ENCODE results near the gene HOXD3. TPM values are rescaled to one million over a fixed set of nuclear protein-coding genes. Genes with fewer than 3 reads are reported as not detected.
A peak's percentile ranks its signal among the peaks of the same experiment; 100 is the strongest.

Gene HOXD3
- total RNA-seq, 1 donor, result 1.1 TPM

DNA sequence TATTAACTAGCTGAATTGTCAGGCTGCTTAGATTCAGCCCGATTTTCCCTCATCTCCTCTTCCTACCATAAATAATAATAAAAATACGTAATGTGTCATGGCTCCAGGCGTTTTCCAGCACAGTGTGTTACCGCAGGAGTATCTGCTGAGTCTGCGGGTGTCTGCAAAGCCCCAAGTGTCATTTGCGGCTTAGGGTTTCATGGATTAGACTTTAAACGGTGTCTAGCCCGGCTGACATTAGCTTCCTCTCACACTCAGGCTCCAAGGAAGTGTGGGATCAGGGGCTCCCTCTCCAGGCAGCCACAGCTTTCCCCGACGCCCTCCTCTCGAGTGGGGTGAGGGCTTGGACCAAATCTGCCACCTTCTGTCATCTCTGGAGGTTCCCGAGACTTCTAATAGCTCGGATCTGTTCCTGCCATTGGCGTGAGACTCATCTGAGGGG lies 17.3 kb downstream of the HOXD3 start:
- Histone ChIP-seq H3K27me3 (ENCODE audit: insufficient read depth, low read length) (peaks cover 64% of the 10 kb centered on the region), H3K27ac (ENCODE audit: low read depth, low read length) (no peak overlapping the region), H3K9me3 (ENCODE audit: low read depth, low read length) (no peaks in the 10 kb centered on the region), H2AFZ (ENCODE audit: low read length) (peak overlapping the region; percentile 25), H3K79me2 (ENCODE audit: insufficient read depth, low read length) (no peaks in the 10 kb centered on the region), H3K36me3 (ENCODE audit: insufficient read depth, low read length) (no peaks in the 10 kb centered on the region), H3K4me1 (ENCODE audit: insufficient read depth, low read length) (peaks cover 9% of the 10 kb centered on the region), H3K4me3 (ENCODE audit: insufficient read depth, low read length) (peak overlapping the region; percentile 19), H3K4me2 (ENCODE audit: insufficient read depth, low read length) (peak overlapping the region; percentile 60), H4K20me1 (ENCODE audit: insufficient read depth, low read length) (no peaks in the 10 kb centered on the region)
- TF ChIP-seq, protein P1, sequence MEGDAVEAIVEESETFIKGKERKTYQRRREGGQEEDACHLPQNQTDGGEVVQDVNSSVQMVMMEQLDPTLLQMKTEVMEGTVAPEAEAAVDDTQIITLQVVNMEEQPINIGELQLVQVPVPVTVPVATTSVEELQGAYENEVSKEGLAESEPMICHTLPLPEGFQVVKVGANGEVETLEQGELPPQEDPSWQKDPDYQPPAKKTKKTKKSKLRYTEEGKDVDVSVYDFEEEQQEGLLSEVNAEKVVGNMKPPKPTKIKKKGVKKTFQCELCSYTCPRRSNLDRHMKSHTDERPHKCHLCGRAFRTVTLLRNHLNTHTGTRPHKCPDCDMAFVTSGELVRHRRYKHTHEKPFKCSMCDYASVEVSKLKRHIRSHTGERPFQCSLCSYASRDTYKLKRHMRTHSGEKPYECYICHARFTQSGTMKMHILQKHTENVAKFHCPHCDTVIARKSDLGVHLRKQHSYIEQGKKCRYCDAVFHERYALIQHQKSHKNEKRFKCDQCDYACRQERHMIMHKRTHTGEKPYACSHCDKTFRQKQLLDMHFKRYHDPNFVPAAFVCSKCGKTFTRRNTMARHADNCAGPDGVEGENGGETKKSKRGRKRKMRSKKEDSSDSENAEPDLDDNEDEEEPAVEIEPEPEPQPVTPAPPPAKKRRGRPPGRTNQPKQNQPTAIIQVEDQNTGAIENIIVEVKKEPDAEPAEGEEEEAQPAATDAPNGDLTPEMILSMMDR (IDR thresholded peaks at IDR 0.05; ENCODE audit: extremely low read depth, low read depth, low read length), result no peak
- DNase-seq (ENCODE audit: insufficient read length, low spot score, missing footprints), result peak; percentile 84

DNA sequence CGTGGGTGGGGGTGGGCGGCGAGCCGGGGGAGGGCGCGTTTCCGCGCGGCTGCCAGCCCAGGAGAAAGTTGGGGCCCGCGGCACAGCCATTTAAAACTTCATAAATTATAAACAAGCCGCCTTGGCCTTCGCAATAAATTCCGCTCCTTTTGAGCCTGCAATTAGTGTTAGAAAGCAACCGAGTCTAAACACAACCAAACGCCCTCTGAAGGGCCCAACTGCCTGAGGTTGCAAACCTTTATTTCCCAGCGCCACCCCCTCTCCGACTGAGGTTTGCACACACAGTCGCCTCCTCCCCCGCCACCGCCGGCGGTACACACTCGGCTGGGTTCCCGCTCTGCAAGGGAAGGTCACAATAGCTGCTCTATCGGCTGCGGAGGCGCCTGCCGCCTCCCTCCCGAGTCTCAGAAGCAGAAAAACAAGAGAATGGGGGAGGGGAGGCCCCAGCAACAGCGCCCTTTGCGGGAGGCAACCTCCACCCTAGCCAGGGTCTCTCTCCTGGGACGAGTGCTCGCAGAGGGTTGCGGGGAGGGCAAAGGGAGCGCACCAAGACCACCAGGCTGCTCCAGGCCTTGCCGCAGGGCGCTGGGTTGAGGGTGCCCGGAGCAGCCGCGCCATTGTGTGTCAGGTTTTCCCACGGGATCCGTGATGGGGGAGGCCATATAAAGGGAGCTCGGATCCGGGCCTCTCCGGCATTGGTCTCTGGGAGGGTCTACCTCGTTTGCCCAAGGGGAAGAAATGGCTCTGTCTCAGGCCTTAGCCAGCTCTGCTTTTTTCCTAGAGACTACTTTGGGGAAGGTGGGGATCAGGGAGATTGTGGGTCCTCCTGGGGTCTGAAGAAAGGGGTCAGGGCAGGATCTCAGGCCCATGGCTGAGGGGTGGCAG lies 18.0 kb downstream of the HOXD3 start:
- H3K27me3 ChIP-seq (ENCODE audit: insufficient read depth, low read length), result peaks cover 70% of the 10 kb centered on the region
- no peak overlapping the region for H3K4me2 ChIP-seq (ENCODE audit: insufficient read depth, low read length)
- no peaks in the 10 kb centered on the region for H3K9me3 ChIP-seq (ENCODE audit: low read depth, low read length)
- no peaks in the 10 kb centered on the region for H4K20me1 ChIP-seq (ENCODE audit: insufficient read depth, low read length)
- peaks cover 9% of the 10 kb centered on the region for H3K4me1 ChIP-seq (ENCODE audit: insufficient read depth, low read length)
- TF ChIP-seq, protein P1 (IDR thresholded peaks at IDR 0.05; ENCODE audit: extremely low read depth, low read depth, low read length), result no peak
- peak; percentile 54 for DNase-seq (ENCODE audit: insufficient read length, low spot score, missing footprints)
- peak overlapping the region; percentile 19 for H3K4me3 ChIP-seq (ENCODE audit: insufficient read depth, low read length)
- H3K27ac ChIP-seq (ENCODE audit: low read depth, low read length), result no peak overlapping the region
- H2AFZ ChIP-seq (ENCODE audit: low read length), result no peak overlapping the region
- H3K79me2 ChIP-seq (ENCODE audit: insufficient read depth, low read length), result no peaks in the 10 kb centered on the region
- no peaks in the 10 kb centered on the region for H3K36me3 ChIP-seq (ENCODE audit: insufficient read depth, low read length)

DNA sequence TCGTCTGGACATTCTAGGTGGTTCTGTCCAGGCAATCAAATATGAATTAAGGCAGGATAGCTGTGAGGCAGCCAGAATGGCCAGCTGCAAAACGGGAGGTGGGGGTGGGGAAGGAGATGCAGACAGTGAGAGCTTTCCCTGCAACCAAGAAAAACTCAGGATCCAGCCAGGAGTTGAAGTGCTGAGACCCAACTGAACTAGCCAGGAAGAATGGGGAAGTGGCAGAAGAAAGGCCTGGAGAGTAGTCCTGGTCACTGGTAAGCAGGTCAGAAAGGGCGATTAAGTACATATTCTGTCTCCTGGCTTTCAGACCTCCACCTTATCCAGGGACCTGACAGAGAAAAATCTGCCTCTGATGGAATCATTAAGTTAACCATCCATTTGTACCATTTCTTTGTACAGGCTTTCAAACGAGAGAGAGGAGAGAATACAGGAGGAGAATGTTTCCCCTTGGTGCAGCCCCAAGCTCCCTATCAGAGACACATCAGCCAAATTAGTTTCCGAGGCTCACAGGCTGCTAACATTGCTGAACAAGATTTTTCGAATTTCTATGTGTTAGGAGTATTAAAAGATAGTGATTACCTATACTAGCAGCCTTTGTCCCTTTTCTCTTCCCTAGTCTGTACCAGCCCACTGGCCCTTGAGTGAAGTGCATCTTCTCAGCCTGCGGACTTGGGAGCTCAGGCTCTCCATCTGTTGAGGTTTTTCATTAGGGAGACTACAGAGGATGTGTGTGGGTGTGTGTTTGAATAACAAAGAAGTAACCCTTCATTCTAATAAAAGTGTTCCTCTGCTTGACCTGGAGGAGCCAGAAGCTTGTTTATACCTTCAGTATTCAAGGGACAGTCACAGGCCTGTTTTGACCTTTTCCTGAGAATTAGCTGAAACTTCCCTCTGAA lies 18.9 kb downstream of the HOXD3 start:
- DNase-seq (ENCODE audit: insufficient read length, low spot score, missing footprints), result peak; percentile 53
- peaks cover 78% of the 10 kb centered on the region for H3K27me3 ChIP-seq (ENCODE audit: insufficient read depth, low read length)
- no peak overlapping the region for H3K4me3 ChIP-seq (ENCODE audit: insufficient read depth, low read length)

More for the DNA sequence above, 18.9 kb downstream of the HOXD3 start:
- Histone ChIP-seq H3K4me2 (ENCODE audit: insufficient read depth, low read length) (no peak overlapping the region), H3K79me2 (ENCODE audit: insufficient read depth, low read length) (no peaks in the 10 kb centered on the region), H2AFZ (ENCODE audit: low read length) (no peak overlapping the region), H3K9me3 (ENCODE audit: low read depth, low read length) (no peaks in the 10 kb centered on the region), H3K27ac (ENCODE audit: low read depth, low read length) (no peak overlapping the region), H3K4me1 (ENCODE audit: insufficient read depth, low read length) (peaks cover 9% of the 10 kb centered on the region), H3K36me3 (ENCODE audit: insufficient read depth, low read length) (no peaks in the 10 kb centered on the region), H4K20me1 (ENCODE audit: insufficient read depth, low read length) (no peaks in the 10 kb centered on the region)
- TF ChIP-seq, protein P1 (IDR thresholded peaks at IDR 0.05; ENCODE audit: extremely low read depth, low read depth, low read length), result no peak

All from osteoblast (primary cell).